GM06990 (cell line): ENCODE data around the gene HP1BP3.

Source experiments
- DNase-seq: peaks from one replicate; pipeline ENCODE4 v3.0.0-alpha.2; 2011; ENCODE audit not compliant: insufficient read length; ENCODE audit errors: extremely low read depth
- H3K27me3 ChIP-seq: replicated peaks from 2 replicates; pipeline ENCODE4 v1.6.0; 2011; ENCODE audit warnings: low read length; ENCODE audit not compliant: control insufficient read depth, insufficient read depth
- H3K36me3 ChIP-seq: 2 replicates; pipeline ENCODE4 v1.5.1; 2011; ENCODE audit warnings: low read length; ENCODE audit not compliant: control insufficient read depth, insufficient read depth
- H3K4me3 ChIP-seq: replicated peaks from 2 replicates; pipeline ENCODE4 v1.5.1; 2011; ENCODE audit warnings: low read depth, mild to moderate bottlenecking, control low read depth, low read length
- TF ChIP-seq, protein P1 (sequence below): IDR thresholded peaks from 2 replicates; pipeline ENCODE4 v1.5.1; 2011; ENCODE audit warnings: low read length, control low read depth, mild to moderate bottlenecking, inconsistent platforms; ENCODE audit not compliant: insufficient read depth, poor library complexity, severe bottlenecking

HP1BP3 gene

DNA sequence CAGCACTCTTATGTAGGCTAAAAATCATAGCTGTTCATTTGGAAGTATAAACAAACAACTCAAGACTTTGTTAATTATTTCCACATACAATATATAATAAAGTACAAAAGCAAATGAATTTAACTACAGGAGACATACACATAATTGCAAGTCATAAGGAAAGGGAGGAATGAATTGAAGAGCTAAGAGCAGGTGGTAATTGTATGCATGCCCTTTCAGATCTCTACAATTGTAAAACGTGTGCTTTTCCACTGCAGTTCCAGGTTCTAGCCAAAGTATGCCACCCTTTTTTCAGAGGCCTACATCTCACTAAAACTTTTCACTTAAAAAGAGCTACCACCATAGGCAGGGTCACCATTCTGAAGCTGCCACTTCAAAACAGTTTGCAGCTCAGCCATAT is 42.8 kb upstream of the HP1BP3 start:
- no peak for DNase-seq
- no peaks in the 10 kb centered on the region for H3K36me3 ChIP-seq
- no peaks in the 10 kb centered on the region for H3K27me3 ChIP-seq
- H3K4me3 ChIP-seq = no peak overlapping the region
- TF ChIP-seq, protein P1, sequence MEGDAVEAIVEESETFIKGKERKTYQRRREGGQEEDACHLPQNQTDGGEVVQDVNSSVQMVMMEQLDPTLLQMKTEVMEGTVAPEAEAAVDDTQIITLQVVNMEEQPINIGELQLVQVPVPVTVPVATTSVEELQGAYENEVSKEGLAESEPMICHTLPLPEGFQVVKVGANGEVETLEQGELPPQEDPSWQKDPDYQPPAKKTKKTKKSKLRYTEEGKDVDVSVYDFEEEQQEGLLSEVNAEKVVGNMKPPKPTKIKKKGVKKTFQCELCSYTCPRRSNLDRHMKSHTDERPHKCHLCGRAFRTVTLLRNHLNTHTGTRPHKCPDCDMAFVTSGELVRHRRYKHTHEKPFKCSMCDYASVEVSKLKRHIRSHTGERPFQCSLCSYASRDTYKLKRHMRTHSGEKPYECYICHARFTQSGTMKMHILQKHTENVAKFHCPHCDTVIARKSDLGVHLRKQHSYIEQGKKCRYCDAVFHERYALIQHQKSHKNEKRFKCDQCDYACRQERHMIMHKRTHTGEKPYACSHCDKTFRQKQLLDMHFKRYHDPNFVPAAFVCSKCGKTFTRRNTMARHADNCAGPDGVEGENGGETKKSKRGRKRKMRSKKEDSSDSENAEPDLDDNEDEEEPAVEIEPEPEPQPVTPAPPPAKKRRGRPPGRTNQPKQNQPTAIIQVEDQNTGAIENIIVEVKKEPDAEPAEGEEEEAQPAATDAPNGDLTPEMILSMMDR = no peak

DNA sequence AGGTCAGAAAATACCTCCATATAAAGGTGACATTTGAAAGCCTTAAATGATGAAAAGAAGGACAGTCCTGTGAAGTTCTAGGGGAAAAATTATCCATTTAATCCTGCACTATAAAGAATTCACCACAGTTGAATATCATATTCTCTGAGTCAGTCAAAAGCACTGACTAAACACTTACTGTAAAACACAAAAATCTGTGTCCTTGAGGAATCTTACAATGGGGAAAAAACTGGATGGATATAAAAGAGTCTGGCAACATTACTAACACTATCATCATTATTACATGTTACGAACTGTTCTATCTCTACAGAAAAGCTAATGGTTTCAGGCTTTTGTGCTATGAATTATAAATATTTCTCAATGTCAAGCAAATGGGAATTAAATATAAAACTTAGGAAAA is 42.4 kb upstream of the HP1BP3 start:
- TF ChIP-seq, protein P1 = no peak
- Histone ChIP-seq H3K36me3 (no peaks in the 10 kb centered on the region), H3K27me3 (no peaks in the 10 kb centered on the region), H3K4me3 (no peak overlapping the region)
- DNase-seq = no peak

DNA sequence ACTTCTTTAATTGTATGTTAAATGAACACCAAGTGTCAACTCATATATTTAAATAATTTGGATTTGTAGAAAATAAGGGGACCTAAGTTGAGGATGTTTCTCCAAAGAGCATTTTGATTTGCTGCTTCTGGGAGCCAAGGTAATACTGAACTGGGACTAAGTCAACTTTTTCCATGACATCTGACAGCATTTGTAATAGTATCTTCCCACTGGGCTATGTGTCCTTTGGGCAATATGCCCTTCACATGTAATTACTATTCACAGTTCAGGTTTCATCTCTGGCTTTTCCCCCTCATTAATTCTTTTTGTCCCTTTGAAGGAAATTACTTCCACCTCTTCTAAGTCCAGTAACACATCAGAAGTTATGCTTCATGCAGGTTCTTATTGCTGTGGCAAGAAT is 36.7 kb upstream of the HP1BP3 start:
- H3K36me3 ChIP-seq = no peaks in the 10 kb centered on the region; the same call in none of the 2 replicates
- TF ChIP-seq, protein P1 = no peak
- H3K4me3 ChIP-seq = no peak overlapping the region
- DNase-seq = no peak
- no peaks in the 10 kb centered on the region for H3K27me3 ChIP-seq

DNA sequence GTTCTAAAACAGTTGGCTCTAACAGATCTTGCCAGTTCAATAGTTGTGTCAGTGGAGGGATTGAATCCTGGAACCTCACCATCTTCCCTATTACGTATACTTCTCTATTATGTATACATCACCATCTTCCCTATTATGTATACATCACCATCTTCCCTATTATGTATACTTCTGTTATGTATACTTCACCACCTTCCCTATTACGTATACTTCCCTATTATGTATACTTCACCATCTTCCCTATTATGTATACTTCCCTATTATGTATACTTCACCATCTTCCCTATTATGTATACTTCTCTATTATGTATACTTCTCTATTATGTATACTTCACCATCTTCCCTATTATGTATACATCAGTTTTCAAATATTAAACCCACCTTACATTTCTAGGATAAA is 34.4 kb upstream of the HP1BP3 start:
- DNase-seq = no peak
- Histone ChIP-seq H3K27me3 (no peaks in the 10 kb centered on the region), H3K4me3 (no peak overlapping the region), H3K36me3 (no peaks in the 10 kb centered on the region; the same call in none of the 2 replicates)
- TF ChIP-seq, protein P1 = no peak

DNA sequence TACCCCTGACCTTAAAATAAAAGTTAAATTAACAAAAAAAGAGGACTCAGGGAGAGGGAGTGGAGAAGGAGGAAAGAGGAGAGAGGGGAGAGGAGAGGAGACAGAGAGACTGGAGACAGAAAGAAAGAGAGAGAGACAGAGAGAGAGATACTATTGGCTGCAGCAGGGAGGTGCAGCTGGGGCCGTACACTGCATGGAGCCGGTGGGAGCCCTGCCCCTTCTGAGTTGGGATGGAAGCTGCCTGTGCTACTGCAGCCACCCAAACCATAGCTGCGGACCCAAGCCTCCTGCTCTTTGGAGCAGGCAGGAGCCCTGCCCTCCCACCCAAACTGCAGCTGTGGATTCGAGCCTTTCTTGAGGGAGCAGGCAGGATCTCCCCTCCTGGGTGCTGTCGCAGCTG is 32.7 kb upstream of the HP1BP3 start:
- no peak overlapping the region for H3K4me3 ChIP-seq
- TF ChIP-seq, protein P1 = no peak
- H3K27me3 ChIP-seq = no peaks in the 10 kb centered on the region
- H3K36me3 ChIP-seq = no peaks in the 10 kb centered on the region; the same call in none of the 2 replicates
- DNase-seq = no peak

DNA sequence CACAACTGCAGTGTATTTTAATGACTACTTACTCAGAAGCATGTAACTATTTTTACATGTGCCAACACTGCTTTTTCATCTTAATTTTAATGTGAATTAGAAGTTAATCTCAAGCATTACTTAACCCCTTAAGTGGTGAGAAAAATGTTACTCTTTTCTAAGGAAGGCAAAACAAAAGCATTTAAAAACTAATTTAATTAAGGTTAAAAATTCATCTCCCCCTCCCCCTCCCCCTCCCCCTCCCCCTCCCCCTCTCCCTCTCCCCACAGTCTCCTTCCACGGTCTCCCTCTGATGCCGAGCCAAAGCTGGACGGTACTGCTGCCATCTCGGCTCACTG is 27.4 kb upstream of the HP1BP3 start:
- no peak for DNase-seq
- Histone ChIP-seq H3K27me3 (no peaks in the 10 kb centered on the region), H3K36me3 (no peaks in the 10 kb centered on the region; the same call in 1 of the 2 replicates), H3K4me3 (no peak overlapping the region)
- TF ChIP-seq, protein P1 = no peak
